Measurements from ENCODE around the gene METTL5. TPM values are rescaled to one million over a fixed set of nuclear protein-coding genes. Genes with fewer than 3 reads are reported as not detected.
"Not testable (repeated sequence)": the region's sequence is repeated elsewhere in the genome, so short reads cannot be mapped to it uniquely, and the experiment has no call there.

METTL5 gene
- total RNA-seq, 2 experiments from 2014 or later, result 103 to 111 TPM

- Mint-ChIP-seq H3K9me3 (no peaks in the 10 kb centered on the region), H3K27me3 (no peaks in the 10 kb centered on the region), H3K36me3 (ENCODE audit: low read depth) (no peaks in the 10 kb centered on the region), H3K4me3 (no peak overlapping the region), H3K27ac (no peak overlapping the region), H3K4me1 (ENCODE audit: low read depth) (peaks cover 31% of the 10 kb centered on the region)
- ChIA-PET CTCF (interaction anchor here (0.7 to 1.5 kb wide), 2 partner anchors 12 to 197 kb away, joined by 4 read pairs; no protein-coding TSS in a partner anchor), POLR2A (no interaction called here)
- intact Hi-C loops (cut with micrococcal nuclease), result no loop called here
- ATAC-seq, result no peak
- no peak for TF ChIP-seq CTCF (IDR thresholded peaks at IDR 0.05)
- no peak for DNase-seq
Observed at GRCh38 chr2:169865492-169865891, 40.8 kb upstream of the METTL5 start.

GRCh38 chr2:169862816-169863215, 38.1 kb upstream of the METTL5 start:
- peaks cover 31% of the 10 kb centered on the region for H3K4me1 Mint-ChIP-seq (ENCODE audit: low read depth)
- ChIA-PET POLR2A (no interaction called here), CTCF (no interaction called here)
- no peaks in the 10 kb centered on the region for H3K27me3 Mint-ChIP-seq
- intact Hi-C loops (cut with micrococcal nuclease), result no loop called here
- no peak for ATAC-seq
- no peak for TF ChIP-seq CTCF (IDR thresholded peaks at IDR 0.05)
- H3K27ac Mint-ChIP-seq, result no peak overlapping the region
- H3K36me3 Mint-ChIP-seq (ENCODE audit: low read depth), result peaks cover 4% of the 10 kb centered on the region
- no peak for DNase-seq
- no peaks in the 10 kb centered on the region for H3K9me3 Mint-ChIP-seq
- H3K4me3 Mint-ChIP-seq, result no peak overlapping the region

GRCh38 chr2:169860149-169860548, 35.4 kb upstream of the METTL5 start:
- Mint-ChIP-seq H3K4me1 (ENCODE audit: low read depth) (peaks cover 24% of the 10 kb centered on the region), H3K4me3 (no peak overlapping the region), H3K27ac (no peak overlapping the region), H3K9me3 (peaks cover 2% of the 10 kb centered on the region), H3K36me3 (ENCODE audit: low read depth) (peaks cover 10% of the 10 kb centered on the region), H3K27me3 (no peaks in the 10 kb centered on the region)
- POLR2A ChIA-PET, result no interaction called here
- DNase-seq (no peak), ATAC-seq (no peak)
- CTCF ChIA-PET, result no interaction called here
- TF ChIP-seq CTCF (IDR thresholded peaks at IDR 0.05), result no peak
- intact Hi-C loops (cut with micrococcal nuclease), result no loop called here

DNA sequence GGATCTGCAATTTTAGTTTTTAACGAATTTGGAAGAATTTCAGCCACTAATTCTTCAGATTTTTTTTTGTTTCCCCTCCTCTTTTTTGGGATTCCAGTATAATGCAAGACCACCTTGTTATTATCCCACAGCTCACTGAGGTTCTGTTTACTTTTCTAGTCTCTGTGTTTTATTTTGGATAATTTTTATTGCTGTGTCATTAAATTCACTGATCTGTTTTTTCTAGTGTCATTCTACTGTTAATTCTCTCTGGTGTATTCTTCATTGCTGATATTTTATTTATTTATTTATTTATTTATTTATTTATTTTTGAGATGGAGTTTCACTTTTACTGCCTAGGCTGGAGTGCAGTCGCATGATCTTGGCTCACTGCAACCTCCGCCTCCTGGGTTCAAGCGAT, 34.7 kb upstream of the METTL5 start:
- POLR2A ChIA-PET, result no interaction called here
- CTCF ChIA-PET, result interaction anchor here (0.8 kb wide), 1 partner anchor 10 kb away, joined by 3 read pairs; no protein-coding TSS in a partner anchor
- Mint-ChIP-seq H3K4me1 (ENCODE audit: low read depth) (peaks cover 24% of the 10 kb centered on the region), H3K4me3 (no peak overlapping the region), H3K36me3 (ENCODE audit: low read depth) (peaks cover 10% of the 10 kb centered on the region), H3K9me3 (peaks cover 2% of the 10 kb centered on the region), H3K27me3 (no peaks in the 10 kb centered on the region), H3K27ac (no peak overlapping the region)
- intact Hi-C loops (cut with micrococcal nuclease), result no loop called here
- DNase-seq (no peak), ATAC-seq (no peak)
- no peak for TF ChIP-seq CTCF (IDR thresholded peaks at IDR 0.05)

- intact Hi-C loops (cut with micrococcal nuclease); H3K9me3 Mint-ChIP-seq; H3K4me3 Mint-ChIP-seq; CTCF ChIA-PET; H3K27ac Mint-ChIP-seq; H3K27me3 Mint-ChIP-seq; DNase-seq; ATAC-seq; POLR2A ChIA-PET: not testable (repeated sequence)
- Mint-ChIP-seq H3K4me1 (ENCODE audit: low read depth) (peaks cover 23% of the 10 kb centered on the region), H3K36me3 (ENCODE audit: low read depth) (peaks cover 21% of the 10 kb centered on the region)
Observed at GRCh38 chr2:169855281-169856258, 30.9 kb upstream of the METTL5 start.
